GM19328 (cell line): Measurements from ENCODE around the gene TMEM245.
"Not testable (repeated sequence)": the region's sequence is repeated elsewhere in the genome, so short reads cannot be mapped to it uniquely, and the experiment has no call there.

ENCODE experiments used
- ATAC-seq: cut with Tn5 transposase; IDR thresholded peaks from one replicate; pipeline ENCODE4 v1.9.1; 2021; ENCODE audit warnings: mild to moderate bottlenecking, moderate library complexity; ENCODE audit not compliant: unreplicated experiment

Gene TMEM245

GRCh38 chr9:109072133-109072692, 47.5 kb downstream of the TMEM245 start:
- ATAC-seq = no peak

GRCh38 chr9:109068764-109069163, 51.0 kb downstream of the TMEM245 start:
- no peak for ATAC-seq

GRCh38 chr9:109064963-109065702, 54.6 kb downstream of the TMEM245 start:
- no peak for ATAC-seq

- no peak for ATAC-seq
These were observed 56.0 kb downstream of the TMEM245 start for GRCh38 chr9:109063760-109064159.

- no peak for ATAC-seq
These were observed 57.2 kb downstream of the TMEM245 start for GRCh38 chr9:109062543-109062942.

GRCh38 chr9:109060191-109060590, 59.6 kb downstream of the TMEM245 start:
- ATAC-seq = no peak

GRCh38 chr9:109053121-109053520, 66.6 kb downstream of the TMEM245 start:
- not testable (repeated sequence) for ATAC-seq

GRCh38 chr9:109052416-109052815, 67.3 kb downstream of the TMEM245 start:
- ATAC-seq = no peak

GRCh38 chr9:109051733-109052132, 68.0 kb downstream of the TMEM245 start:
- ATAC-seq = no peak

GRCh38 chr9:109050444-109050843, 69.3 kb downstream of the TMEM245 start:
- no peak for ATAC-seq

GRCh38 chr9:109048822-109049221, 70.9 kb downstream of the TMEM245 start:
- ATAC-seq = no peak

GRCh38 chr9:109047259-109047658, 72.5 kb downstream of the TMEM245 start:
- no peak for ATAC-seq

GRCh38 chr9:109046346-109046745, 73.4 kb downstream of the TMEM245 start:
- no peak for ATAC-seq

- no peak for ATAC-seq
These were observed 76.2 kb downstream of the TMEM245 start for GRCh38 chr9:109043578-109043977.

GRCh38 chr9:109040571-109040970, 79.2 kb downstream of the TMEM245 start:
- no peak for ATAC-seq

GRCh38 chr9:109039539-109039938, 80.2 kb downstream of the TMEM245 start:
- ATAC-seq = no peak

GRCh38 chr9:109037946-109038715, 81.6 kb downstream of the TMEM245 start:
- no peak for ATAC-seq

GRCh38 chr9:109036744-109037680, 82.7 kb downstream of the TMEM245 start:
- ATAC-seq = no peak

GRCh38 chr9:109035684-109036423, 83.9 kb downstream of the TMEM245 start:
- no peak for ATAC-seq
